CD4-positive, CD25-positive, alpha-beta regulatory T cell (primary cell): Measurements from ENCODE around the gene NLRP6. TPM values are rescaled to one million over a fixed set of nuclear protein-coding genes. Genes with fewer than 3 reads are reported as not detected.

Source experiments
- ATAC-seq, 2 donors: fragments of 150-1000 bp; cut with Tn5 transposase; one replicate each; pipeline ENCODE4 v1.10.0; 2021; ENCODE audit warnings: low read depth in 2 of 2, moderate number of reproducible peaks in 2 of 2, moderate library complexity in 1 of 2
- DNase-seq, 3 donors: peaks; one replicate each; pipeline versions ENCODE4 v3.0.0 to v3.0.0-alpha.2; 2012 to 2022; ENCODE audit warnings: mixed read lengths in 1 of 3
- H3K27ac ChIP-seq: one replicate; pipeline ENCODE4 v1.7.0; 2013; ENCODE audit warnings: mild to moderate bottlenecking, low read length; ENCODE audit not compliant: insufficient read depth, poor library complexity, severe bottlenecking
- H3K27me3 ChIP-seq: one replicate; pipeline ENCODE4 v1.7.0; 2013; ENCODE audit warnings: low read length; ENCODE audit not compliant: control insufficient read depth, insufficient read depth
- H3K36me3 ChIP-seq: one replicate; pipeline ENCODE4 v1.7.0; 2013; ENCODE audit warnings: mild to moderate bottlenecking, low read length, moderate library complexity; ENCODE audit not compliant: control insufficient read depth, insufficient read depth
- H3K4me1 ChIP-seq: 2 replicates; pipeline ENCODE4 v1.7.0; 2013; ENCODE audit warnings: mild to moderate bottlenecking, low read length; ENCODE audit not compliant: insufficient read depth, control insufficient read depth, poor library complexity, severe bottlenecking
- H3K4me3 ChIP-seq: one replicate; pipeline ENCODE4 v1.7.0; 2013; ENCODE audit warnings: low read depth, mild to moderate bottlenecking, low read length, moderate library complexity
- H3K9me3 ChIP-seq, 2 experiments: 1 replicate in 1 of 2; 2 replicates in 1 of 2; pipeline ENCODE4 v1.7.0; 2013; ENCODE audit warnings: low read length in 2 of 2, mild to moderate bottlenecking in 1 of 2, moderate library complexity in 1 of 2; ENCODE audit not compliant: control insufficient read depth in 2 of 2
- H3K27ac Mint-ChIP-seq, 3 donors: one replicate each; pipeline ENCODE4 v1.8.0; 2020 to 2022; ENCODE audit warnings: mild to moderate bottlenecking in 3 of 3, mixed read lengths in 3 of 3, moderate library complexity in 2 of 3
- H3K27me3 Mint-ChIP-seq: one replicate; pipeline ENCODE4 v1.8.0; 2022; ENCODE audit warnings: mild to moderate bottlenecking, mixed read lengths
- H3K36me3 Mint-ChIP-seq: one replicate; pipeline ENCODE4 v1.8.0; 2020; ENCODE audit warnings: mixed read lengths
- H3K4me1 Mint-ChIP-seq, 4 donors: one replicate each; pipeline ENCODE4 v1.8.0; 2020 to 2022; ENCODE audit warnings: mixed read lengths in 4 of 4, mild to moderate bottlenecking in 1 of 4
- H3K4me3 Mint-ChIP-seq, 4 donors: one replicate each; pipeline ENCODE4 v1.8.0; 2020 to 2022; ENCODE audit warnings: mild to moderate bottlenecking in 4 of 4, mixed read lengths in 4 of 4, moderate library complexity in 3 of 4
- H3K9me3 Mint-ChIP-seq, 7 donors: one replicate each; pipeline ENCODE4 v1.8.0; 2020 to 2022; ENCODE audit warnings: mixed read lengths in 7 of 7, mild to moderate bottlenecking in 3 of 7, moderate library complexity in 2 of 7
- polyA plus RNA-seq, 4 donors: library from polyadenylated mRNA; unstranded; fragments of 300-500 nt; fragmentation: Illumina TruSeq; gene quantifications; one replicate each; pipeline ENCODE4 v1.2.3, GENCODE V29; 2021
- total RNA-seq: library from RNA; stranded (reverse); gene quantifications from one replicate; pipeline ENCODE4 v1.2.3, GENCODE V29; 2022

NLRP6 gene
- total and polyA plus RNA-seq, 5 donors from 2014 or later = 0.36 to 4.0 (median 1.8) TPM

GRCh38 chr11:250740-251299 lies 27.4 kb upstream of the NLRP6 start:
- Mint-ChIP-seq H3K36me3 (peaks cover 45% of the 10 kb centered on the region), H3K4me3 (peak overlapping the region in 1 of 4 donors; percentile 10), H3K9me3 (peaks cover 0 to 1% (median 0%) of the 10 kb centered on the region in 7 donors), H3K27ac (peak overlapping the region in 1 of 3 donors; percentile 59), H3K27me3 (no peaks in the 10 kb centered on the region), H3K4me1 (peaks cover 0 to 13% (median 4%) of the 10 kb centered on the region in 4 donors)
- ATAC-seq = peak; percentile 95 to 96
- Histone ChIP-seq H3K36me3 (peaks cover 72% of the 10 kb centered on the region), H3K4me1 (peaks cover 3% of the 10 kb centered on the region), H3K27me3 (no peaks in the 10 kb centered on the region), H3K9me3 (no peaks in the 10 kb centered on the region), H3K4me3 (no peak overlapping the region), H3K27ac (peak overlapping the region; percentile 29)
- DNase-seq = peak; percentile 59 to 76 (median 74)

DNA sequence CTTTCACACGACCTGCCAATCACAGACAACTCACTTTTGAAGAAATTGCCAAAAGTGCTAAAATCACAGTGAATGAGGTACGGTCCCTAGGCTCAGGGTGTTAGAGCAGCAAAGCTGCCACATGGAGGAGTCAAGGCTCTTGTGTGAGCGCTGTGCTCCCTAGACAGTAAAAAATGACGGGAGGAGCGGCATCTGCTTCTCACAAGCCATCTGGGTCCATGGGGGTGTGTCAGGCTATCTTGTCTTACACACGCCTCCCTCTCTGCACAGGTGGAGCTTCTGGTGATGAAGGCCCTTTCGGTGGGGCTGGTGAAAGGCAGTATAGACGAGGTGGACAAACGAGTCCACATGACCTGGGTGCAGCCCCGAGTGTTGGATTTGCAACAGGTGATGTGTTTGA lies 26.7 kb upstream of the NLRP6 start:
- H3K9me3 ChIP-seq = no peaks in the 10 kb centered on the region
- peaks cover 65% of the 10 kb centered on the region for H3K36me3 ChIP-seq
- Mint-ChIP-seq H3K4me3 (no peak overlapping the region), H3K9me3 (peaks cover 0 to 1% (median 0%) of the 10 kb centered on the region in 7 donors), H3K27ac (no peak overlapping the region), H3K27me3 (no peaks in the 10 kb centered on the region), H3K36me3 (peaks cover 40% of the 10 kb centered on the region), H3K4me1 (peaks cover 0 to 10% (median 4%) of the 10 kb centered on the region in 4 donors)
- H3K27ac ChIP-seq = no peak overlapping the region
- ATAC-seq = no peak
- no peaks in the 10 kb centered on the region for H3K27me3 ChIP-seq
- H3K4me3 ChIP-seq = no peak overlapping the region
- peaks cover 3% of the 10 kb centered on the region for H3K4me1 ChIP-seq
- no peak for DNase-seq

DNA sequence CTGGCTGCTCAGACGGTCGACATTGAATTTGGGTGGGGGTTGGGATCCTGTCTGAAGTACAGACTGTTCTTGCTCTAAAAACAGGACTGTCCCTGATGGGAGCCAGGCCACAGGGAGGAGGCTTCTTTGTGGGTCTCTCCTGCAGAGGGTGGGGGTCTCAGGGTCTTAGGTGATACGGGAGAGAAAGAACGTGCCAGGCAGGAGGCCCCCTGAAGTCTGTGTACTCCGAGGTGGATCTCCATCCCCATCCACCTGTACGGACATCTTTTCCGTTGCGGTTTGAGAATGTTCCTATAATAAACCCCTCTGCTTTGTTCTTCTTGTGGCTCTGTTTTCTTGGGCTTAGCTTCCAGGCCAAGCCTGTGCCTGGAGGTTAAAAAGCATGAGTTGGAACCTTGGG lies 25.5 kb upstream of the NLRP6 start:
- H3K4me3 Mint-ChIP-seq = no peak overlapping the region
- ATAC-seq (no peak), DNase-seq (no peak)
- H3K4me1 ChIP-seq = peaks cover 3% of the 10 kb centered on the region
- no peaks in the 10 kb centered on the region for H3K9me3 ChIP-seq
- peaks cover 36% of the 10 kb centered on the region for H3K36me3 Mint-ChIP-seq
- peaks cover 54% of the 10 kb centered on the region for H3K36me3 ChIP-seq
- peaks cover 0 to 10% (median 3%) of the 10 kb centered on the region in 4 donors for H3K4me1 Mint-ChIP-seq
- H3K27me3 Mint-ChIP-seq = no peaks in the 10 kb centered on the region
- H3K27ac ChIP-seq = no peak overlapping the region
- no peaks in the 10 kb centered on the region for H3K9me3 Mint-ChIP-seq
- H3K27me3 ChIP-seq = no peaks in the 10 kb centered on the region
- no peak overlapping the region for H3K27ac Mint-ChIP-seq
- H3K4me3 ChIP-seq = no peak overlapping the region

DNA sequence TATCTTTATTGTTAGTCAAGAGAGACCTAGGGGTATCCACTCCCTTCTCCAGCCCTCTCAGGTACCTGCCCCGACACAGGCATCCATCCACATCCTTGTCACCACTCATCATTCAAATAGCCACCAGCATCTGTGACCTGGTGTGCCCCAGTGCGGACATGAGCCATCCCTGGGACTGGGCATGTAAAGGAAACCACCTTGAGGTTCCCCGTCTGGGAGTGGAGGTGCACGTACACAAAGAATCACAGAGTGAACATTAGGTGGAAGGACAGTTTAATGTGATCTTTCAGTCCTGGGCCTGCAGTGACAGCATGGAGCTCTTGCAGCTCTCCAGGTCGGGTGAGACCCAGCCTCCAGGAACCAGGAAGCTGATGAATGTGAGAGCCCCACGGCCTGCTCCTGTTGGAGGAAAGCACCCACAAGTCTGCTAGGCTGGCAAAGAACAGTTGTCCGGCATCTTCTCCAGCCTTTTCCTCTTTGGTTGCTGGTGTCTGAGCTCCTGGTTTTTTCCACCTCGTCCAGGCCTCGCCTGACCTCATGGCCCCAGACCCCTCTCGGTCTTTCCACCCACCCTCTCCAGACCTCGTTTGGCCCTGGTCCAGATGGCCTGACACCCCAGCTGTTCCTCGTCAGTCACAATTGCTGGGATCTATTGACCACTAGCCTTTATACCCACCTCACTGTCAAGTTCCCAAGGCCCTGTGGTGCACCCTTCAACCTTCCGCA lies 24.9 kb upstream of the NLRP6 start:
- H3K9me3 ChIP-seq = no peaks in the 10 kb centered on the region
- peaks cover 48% of the 10 kb centered on the region for H3K36me3 ChIP-seq
- Mint-ChIP-seq H3K27me3 (no peaks in the 10 kb centered on the region), H3K36me3 (peaks cover 30% of the 10 kb centered on the region), H3K9me3 (no peaks in the 10 kb centered on the region), H3K27ac (no peak overlapping the region), H3K4me3 (no peak overlapping the region), H3K4me1 (peaks cover 0 to 10% (median 3%) of the 10 kb centered on the region in 4 donors)
- no peak overlapping the region for H3K4me3 ChIP-seq
- peaks cover 3% of the 10 kb centered on the region for H3K4me1 ChIP-seq
- ATAC-seq = no peak
- H3K27me3 ChIP-seq = no peaks in the 10 kb centered on the region
- no peak overlapping the region for H3K27ac ChIP-seq
- no peak for DNase-seq

- Histone ChIP-seq H3K27me3 (no peaks in the 10 kb centered on the region), H3K4me3 (no peak overlapping the region), H3K9me3 (no peaks in the 10 kb centered on the region), H3K4me1 (peaks cover 3% of the 10 kb centered on the region), H3K36me3 (peaks cover 42% of the 10 kb centered on the region), H3K27ac (no peak overlapping the region)
- H3K36me3 Mint-ChIP-seq = peaks cover 26% of the 10 kb centered on the region
- no peak overlapping the region for H3K4me3 Mint-ChIP-seq
- H3K27me3 Mint-ChIP-seq = no peaks in the 10 kb centered on the region
- H3K4me1 Mint-ChIP-seq = peaks cover 0 to 10% (median 3%) of the 10 kb centered on the region in 4 donors
- H3K9me3 Mint-ChIP-seq = no peaks in the 10 kb centered on the region
- H3K27ac Mint-ChIP-seq = peak overlapping the region in 1 of 3 donors; percentile 51
- no peak for DNase-seq
- ATAC-seq = no peak
Observed at GRCh38 chr11:253886-254270, 24.3 kb upstream of the NLRP6 start.

DNA sequence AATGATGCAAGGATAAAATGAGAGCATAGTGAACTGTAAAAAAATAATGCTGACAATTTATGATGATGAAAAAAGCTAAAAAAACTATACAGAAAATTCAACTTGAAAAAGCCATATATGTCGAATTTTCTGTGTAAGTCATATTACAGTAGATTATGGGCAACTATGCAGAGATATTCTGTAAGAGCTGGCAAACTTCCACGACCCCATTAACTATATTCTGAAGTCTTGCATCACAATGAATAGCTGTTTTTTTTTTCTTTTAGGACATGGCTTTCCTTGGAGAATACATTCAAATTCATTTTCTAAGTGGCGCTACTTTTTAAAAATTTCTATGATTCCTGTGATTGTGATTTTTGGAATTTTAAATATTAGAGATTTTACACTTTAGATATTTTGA lies 23.0 kb upstream of the NLRP6 start:
- Histone ChIP-seq H3K9me3 (no peaks in the 10 kb centered on the region), H3K27ac (no peak overlapping the region), H3K4me3 (no peak overlapping the region), H3K4me1 (peaks cover 3% of the 10 kb centered on the region), H3K27me3 (no peaks in the 10 kb centered on the region), H3K36me3 (peaks cover 30% of the 10 kb centered on the region)
- Mint-ChIP-seq H3K27me3 (peaks cover 5% of the 10 kb centered on the region), H3K36me3 (peaks cover 22% of the 10 kb centered on the region), H3K4me1 (peaks cover 0 to 9% (median 3%) of the 10 kb centered on the region in 4 donors), H3K4me3 (no peak overlapping the region), H3K27ac (no peak overlapping the region), H3K9me3 (no peaks in the 10 kb centered on the region)
- DNase-seq = no peak
- ATAC-seq = no peak

DNA sequence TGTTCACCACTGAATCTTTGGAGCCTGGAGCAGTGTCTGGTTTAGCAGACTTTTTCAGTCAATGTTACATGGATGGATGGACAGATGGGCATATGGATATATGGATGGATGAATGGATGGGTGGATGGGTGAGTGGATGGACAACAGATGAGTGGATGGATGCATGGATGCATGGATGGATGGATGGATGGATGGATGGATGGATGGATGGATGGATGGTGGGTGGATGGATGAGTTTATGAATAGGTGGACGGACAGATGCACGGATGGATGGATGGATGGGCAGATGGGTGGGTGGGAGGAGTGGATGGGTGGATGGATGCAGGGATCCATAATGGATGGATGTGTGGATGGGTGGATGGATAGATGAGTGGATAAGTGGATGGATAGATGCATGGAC lies 22.4 kb upstream of the NLRP6 start:
- H3K27ac Mint-ChIP-seq = peak overlapping the region in 1 of 3 donors; percentile 11
- no peaks in the 10 kb centered on the region for H3K9me3 Mint-ChIP-seq
- Histone ChIP-seq H3K36me3 (peaks cover 24% of the 10 kb centered on the region), H3K4me3 (no peak overlapping the region), H3K4me1 (peaks cover 2% of the 10 kb centered on the region), H3K9me3 (no peaks in the 10 kb centered on the region), H3K27me3 (no peaks in the 10 kb centered on the region), H3K27ac (no peak overlapping the region)
- no peak overlapping the region for H3K4me3 Mint-ChIP-seq
- no peak for DNase-seq
- peaks cover 8% of the 10 kb centered on the region for H3K27me3 Mint-ChIP-seq
- no peak for ATAC-seq
- peaks cover 0 to 6% (median 2%) of the 10 kb centered on the region in 4 donors for H3K4me1 Mint-ChIP-seq
- peaks cover 17% of the 10 kb centered on the region for H3K36me3 Mint-ChIP-seq
